HG03575 (cell line): ENCODE data around the gene SELENOT.
"Not testable (repeated sequence)": the region's sequence is repeated elsewhere in the genome, so short reads cannot be mapped to it uniquely, and the experiment has no call there.

Experiments
- ATAC-seq: cut with Tn5 transposase; IDR thresholded peaks from one replicate; pipeline ENCODE4 v1.9.1; 2021; ENCODE audit not compliant: unreplicated experiment, insufficient number of reproducible peaks, low FRiP score; ENCODE audit errors: extremely low read depth

Gene SELENOT

DNA sequence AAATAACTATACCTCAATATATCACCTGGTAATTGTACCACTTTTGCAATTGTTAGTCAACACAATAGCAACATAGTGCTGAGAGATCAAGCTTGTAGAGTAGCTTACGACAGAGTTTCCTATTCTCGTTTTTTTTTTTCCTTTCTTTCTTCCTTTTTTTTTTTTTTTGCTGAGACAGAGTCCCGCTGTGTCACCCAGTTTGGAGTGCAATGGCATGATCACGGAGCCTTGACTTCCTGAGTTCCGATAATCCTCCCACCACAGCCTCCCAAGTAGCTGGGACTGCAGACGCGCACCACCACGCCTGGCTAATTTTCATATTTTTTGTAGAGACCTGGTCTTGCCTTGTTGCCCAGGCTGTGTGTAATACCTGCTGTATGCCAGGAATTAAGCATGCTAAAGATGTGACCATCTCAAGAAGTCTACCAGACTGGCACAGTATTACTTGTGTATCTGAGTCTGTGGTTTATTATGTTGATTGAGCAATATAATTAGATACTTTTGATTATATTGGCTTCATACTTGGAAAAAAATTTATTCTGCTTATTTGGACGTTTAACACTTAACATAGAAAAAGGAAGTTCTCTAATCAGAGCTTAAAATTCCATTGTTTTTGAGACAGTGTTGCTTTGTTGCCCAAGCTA is 3.0 kb downstream of the SELENOT start:
- no peak for ATAC-seq

DNA sequence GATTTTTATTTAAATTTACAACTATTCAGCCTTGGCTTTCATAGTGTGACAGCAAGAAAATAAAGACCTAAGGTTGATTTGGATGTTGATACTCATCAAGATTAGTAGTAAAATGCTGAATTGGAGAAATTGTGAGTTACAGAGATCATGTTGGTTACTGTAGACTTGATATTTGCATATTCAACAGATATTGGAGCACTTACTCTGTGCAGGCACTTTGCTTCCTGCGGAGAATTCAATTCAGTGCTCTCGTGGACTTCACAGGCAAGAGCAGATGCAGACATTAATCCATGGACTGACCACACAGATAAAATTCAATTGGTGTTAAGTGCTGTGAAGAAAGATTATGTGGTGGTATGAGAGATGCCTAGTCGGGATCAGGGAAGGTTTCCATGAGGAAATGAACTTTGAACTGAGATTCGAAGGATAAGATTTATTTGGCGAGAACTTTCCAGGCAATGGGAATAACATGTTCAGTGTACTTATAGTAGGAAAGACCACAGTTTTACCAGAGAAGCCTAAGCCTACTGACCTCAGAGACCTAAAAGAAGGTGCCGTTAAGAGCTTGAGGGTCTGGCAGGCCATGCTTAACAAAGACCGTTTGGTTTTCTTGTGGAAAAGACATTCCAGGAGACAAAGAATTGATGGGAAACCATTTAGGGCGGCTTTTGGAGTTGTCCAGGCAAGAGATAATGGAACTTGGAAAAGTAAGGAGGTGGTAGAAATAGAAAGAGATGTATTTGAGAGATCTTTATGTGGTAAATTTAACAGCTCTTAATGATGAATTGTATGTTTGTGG is 4.3 kb downstream of the SELENOT start:
- no peak for ATAC-seq

DNA sequence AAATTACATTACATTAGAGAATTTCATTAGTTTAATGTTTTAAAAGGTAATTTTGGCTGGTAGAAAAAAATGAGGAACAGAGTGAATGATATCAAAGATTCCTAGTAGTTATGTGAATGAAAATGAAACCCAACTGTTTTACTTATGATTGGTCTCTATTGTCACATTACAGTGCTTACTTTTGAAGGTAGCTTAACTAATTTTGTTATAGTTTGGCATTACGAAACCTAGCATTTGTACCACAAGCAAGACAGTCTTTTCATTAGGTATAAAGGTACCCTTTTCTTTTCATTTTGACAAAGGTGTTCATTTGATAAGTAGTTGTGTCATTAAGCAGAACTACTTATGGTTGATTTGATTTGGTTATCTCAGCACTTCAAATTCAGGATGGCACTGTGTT is 6.9 kb downstream of the SELENOT start:
- no peak for ATAC-seq

DNA sequence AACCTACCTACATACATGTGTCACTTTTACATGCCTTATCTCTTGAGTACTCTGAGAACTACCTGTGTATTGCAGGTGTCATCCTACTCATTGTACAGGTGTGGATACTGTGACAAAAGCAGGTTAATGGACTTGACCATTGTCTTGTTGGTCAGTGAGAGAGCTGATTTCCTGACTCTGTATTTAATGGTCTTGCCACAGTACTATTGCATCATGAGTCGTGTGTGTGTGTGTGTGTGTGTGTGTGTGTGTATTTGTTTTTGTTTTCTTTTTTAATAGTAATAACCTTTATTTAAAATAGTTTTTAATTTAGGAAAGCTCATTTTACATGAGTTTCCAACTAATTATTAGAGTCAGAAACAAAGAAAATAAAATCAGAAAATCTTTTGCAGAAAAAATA is 7.7 kb downstream of the SELENOT start:
- no peak for ATAC-seq

DNA sequence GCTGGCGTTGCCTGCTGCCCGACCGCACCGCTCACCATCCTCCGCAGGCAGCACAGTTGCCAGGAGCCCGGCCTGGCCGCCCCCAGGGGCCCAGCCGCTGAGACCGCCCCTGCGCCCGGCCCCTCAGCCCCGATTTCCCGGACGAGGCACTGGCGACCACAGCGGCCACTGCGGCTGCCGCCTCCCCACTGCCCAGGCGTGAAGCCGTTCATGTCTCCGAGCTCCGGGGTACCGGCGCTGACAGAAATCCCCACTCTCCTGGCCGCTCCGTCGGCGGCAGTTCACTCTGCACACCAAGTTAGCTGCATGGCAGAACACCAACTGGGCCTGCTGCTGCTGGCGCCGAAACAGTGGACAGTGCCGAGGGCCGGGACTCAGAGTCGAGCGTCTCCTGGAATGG is 8.5 kb downstream of the SELENOT start:
- no peak for ATAC-seq

DNA sequence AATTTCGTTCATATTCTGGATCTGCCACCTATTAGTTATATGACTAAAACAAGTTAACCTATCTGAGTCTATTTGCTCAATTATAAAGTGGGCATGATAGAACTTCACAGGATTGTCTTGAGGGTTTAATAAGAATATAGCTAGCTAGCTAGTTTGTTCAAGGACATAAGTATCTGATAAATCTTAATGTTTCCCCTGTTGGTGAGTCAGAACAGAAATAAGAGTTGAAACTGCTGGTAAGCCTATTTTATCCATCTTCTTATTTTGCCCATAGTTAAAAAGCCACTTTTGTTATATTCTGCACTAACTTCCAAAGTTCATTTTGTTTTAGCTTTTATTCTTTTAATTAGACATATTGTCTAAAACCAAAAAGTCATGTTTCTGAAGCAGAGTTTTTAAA is 9.4 kb downstream of the SELENOT start:
- no peak for ATAC-seq

DNA sequence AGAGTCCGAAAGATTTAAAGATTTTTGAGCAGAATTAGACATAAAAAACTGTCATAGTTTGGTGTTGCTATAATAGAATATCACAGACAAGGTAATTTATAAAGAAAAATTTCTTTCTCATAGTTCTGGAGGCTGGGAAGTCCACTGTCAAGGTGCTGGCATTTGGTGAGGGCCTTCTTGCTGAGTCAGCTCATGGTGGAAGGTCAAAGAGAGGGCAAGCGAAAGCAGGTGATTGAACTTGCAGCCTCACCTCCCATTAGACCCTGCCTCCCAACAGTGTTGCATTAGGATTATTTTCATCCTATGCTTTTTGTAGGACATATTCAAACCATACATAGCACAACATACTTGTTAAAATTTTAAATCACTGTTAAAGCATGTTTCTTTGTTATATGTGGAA is 9.9 kb downstream of the SELENOT start:
- ATAC-seq = no peak

DNA sequence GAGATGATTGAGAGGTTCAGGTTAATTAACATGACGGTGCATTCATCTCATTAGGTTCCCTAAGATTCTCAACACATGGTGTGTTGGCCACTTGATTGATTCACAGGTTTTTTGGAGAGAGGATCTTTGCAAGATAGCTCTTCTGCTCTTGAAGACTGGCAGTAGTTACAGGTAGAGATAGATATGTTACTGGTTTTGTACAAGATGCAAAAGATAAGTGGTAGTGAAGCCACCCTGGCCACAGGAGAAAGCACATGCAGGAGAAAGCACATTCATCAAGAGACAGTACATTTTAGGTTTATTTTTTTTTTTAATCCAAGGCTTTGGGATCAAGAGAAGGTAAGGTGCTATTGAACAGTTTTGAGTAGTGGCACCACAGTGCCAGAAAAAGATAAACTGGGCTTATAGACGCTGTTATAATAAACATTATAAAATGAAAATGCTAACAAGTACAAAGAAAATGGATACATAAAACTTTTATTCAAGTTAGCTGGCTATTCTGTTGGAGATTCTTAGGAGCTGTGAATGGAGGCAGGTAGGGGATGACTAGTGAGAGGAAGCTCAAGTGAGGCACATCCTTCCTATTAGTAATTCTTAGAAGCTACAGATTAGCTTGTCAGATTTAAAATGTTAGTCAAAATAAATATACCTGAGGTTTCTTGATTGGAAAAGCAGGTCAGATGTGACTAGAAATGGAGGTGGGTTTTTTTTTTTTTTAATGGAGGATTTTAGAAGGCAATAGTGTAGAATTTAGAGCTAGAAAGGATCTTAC is 10.8 kb downstream of the SELENOT start:
- no peak for ATAC-seq

DNA sequence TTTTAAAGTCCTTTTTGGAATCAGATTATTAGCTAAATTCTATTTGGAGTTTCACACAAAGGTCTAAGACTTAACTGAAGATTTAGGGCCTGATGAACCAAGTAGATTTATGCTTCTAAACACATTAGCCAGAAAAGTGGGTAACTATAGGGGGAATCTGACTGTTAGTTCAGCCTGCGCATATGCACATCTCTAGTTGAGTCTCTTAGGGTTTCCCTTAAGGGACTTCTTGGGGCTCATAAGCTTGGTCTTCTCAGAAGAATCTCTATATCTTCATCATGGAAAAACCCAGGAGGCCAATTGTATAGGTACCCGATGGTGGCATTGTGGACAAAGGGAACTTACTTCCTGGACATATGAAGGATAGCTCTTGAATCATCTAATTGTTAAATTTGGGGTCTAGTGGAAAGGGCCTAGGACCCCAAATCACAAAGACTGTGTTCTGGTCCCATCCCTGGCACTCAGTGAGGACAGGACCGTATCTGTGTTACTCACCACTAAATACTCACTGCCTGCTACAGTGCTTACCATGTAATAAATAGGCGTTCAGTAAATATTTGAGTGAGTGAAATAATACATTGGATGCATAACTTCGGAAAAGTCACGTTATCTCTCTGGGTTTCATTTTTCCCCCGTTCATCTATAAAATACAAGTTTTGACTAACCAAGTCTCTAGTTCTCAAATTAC is 17.0 kb downstream of the SELENOT start:
- no peak for ATAC-seq

DNA sequence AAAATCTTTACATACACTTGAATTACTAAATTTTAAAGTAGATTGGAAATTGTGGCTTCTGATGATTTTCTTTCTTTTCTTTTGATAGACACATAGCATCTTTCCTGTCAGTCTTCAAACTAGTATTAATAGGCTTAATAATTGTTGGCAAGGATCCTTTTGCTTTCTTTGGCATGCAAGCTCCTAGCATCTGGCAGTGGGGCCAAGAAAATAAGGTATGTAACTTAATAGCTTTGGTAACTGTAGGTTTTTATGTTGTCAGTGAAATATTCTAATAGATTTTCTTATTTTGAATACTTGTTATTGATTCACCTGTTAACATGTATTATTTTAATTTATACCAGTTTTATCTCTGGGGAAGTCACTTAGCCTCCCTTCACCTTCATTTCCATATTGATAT is 19.8 kb downstream of the SELENOT start:
- not testable (repeated sequence) for ATAC-seq

DNA sequence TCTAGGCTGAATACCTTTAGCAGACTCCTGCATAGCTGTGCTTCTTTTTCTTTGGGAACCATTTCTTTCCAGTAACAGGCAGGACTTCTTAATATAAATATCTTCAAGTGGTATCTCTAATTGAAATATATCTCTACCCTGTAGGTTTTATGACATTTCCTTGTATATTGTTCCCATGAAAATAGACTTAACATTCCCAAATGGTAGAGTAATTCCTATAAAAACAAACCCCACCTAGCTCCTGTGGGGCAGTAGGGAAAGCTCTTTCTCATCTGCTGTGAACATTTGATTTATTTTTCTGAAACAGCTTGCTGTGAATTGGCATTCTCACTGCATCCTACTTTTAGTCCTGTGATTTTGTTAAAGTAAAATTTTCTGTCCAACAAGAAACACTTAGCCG is 20.8 kb downstream of the SELENOT start:
- no peak for ATAC-seq

DNA sequence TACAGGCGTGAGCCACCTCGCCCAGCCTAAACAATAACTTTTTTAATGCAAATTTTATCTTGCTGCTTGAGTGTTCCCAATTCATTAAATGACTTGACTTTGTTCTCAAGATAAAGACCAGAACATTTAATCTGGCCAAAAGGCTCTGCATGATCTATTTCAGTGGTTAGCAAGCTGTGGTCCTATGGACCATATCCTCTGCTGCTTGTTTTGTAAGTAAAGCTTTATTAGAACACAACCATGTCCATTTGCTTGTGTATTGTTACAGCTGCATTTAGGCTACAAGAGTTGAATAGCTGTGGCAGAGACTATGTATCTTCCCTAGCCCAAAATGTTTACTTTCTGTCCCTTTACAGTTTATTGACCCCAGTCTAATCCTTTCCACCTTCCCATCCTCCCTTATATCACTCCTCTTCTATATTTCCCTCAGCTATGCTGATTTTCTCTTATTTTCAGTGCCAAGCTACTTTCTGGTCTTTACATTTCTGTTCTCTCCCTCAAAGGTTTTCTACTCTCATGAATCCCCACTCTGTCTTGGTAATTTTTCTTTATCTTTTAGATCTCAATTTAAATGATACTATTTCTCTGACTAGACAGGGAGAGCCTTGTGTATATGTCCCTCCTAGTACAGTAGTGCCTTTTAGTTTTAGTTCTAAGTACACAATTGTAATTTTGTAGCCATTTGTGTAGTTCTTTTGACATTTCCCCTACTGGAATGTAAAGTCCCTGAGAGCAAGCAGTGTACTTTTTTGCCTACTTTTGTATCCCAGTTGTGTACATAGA is 23.2 kb downstream of the SELENOT start:
- ATAC-seq = no peak

DNA sequence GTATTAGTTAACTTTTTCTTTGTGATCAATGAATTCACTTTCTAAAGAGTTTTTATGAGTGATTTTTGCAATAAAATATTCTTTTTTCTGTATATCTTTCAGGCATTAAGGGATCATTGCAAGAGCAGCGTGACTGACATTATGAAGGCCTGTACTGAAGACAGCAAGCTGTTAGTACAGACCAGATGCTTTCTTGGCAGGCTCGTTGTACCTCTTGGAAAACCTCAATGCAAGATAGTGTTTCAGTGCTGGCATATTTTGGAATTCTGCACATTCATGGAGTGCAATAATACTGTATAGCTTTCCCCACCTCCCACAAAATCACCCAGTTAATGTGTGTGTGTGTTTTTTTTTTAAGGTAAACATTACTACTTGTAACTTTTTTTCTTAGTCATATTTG is 24.4 kb downstream of the SELENOT start:
- ATAC-seq = no peak

DNA sequence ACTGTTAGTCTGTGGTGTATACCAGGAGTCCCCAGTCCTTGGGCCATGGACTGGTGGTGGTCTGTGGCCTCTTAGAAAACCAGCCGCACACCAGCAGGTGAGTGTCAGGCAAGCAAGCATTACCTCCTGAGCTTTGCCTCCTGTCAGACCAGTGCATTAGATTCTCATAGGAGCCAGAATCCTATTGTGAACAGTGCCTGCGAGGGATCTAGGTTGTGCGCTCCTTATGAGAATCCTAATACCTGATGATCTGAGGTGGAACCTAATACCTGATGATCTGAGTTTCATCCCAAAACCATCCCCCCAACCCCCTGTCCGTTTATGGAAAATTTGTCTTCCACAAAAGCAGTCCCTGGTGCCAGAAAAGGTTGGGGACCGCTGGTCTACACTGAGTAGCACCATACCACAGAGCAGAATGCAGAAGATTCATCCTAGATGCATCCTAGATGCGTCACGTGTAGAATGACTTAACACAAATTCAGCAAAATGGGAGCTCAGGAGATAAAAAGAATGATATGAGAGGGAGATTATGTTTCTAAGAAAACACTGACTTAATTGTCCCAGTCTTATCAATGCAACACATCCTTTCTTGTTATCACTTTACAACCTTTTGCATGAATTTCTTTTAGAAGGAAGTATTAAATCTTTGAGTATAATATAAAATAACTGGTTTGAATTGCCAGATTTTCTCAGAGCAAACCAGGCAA is 28.5 kb downstream of the SELENOT start:
- no peak for ATAC-seq

DNA sequence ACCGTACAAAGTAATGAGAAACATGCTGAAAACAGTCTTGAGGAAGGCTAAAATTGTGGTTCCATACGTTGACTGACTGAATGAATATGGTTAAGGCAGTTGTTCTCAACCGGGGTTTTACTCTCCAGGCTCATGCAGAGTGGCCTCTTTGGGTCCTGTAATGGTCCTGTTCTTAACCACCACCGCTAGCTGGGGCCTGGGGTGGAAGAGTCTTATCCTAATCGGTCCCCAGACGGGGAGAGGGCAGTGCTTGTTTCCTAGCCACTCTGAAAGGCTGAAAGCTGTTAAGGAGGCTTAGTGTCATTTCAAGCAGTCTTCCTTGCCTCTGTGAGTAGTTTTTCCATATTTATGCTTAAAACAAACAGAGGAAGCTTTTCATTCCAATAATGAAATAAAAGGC is 32.0 kb downstream of the SELENOT start:
- ATAC-seq = no peak

DNA sequence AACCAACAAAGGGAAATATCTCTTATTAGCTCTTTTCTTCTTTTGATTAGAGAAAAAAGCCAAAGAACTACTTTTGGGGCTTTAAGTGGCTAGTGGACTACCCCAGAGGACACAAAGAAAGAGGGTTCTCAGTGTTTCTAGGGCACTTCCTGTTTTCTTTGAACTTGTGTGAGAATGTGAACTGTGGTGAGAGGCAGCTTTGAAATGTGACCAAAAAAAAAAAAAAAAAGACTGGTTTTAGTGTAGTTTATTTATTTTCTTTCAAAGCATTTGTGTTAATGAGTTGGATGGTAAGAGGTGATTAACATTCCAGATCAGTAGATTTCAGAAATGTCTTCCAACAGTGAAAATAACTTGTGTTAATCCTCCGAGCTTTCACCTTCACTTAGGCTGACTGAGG is 32.4 kb downstream of the SELENOT start:
- no peak for ATAC-seq

DNA sequence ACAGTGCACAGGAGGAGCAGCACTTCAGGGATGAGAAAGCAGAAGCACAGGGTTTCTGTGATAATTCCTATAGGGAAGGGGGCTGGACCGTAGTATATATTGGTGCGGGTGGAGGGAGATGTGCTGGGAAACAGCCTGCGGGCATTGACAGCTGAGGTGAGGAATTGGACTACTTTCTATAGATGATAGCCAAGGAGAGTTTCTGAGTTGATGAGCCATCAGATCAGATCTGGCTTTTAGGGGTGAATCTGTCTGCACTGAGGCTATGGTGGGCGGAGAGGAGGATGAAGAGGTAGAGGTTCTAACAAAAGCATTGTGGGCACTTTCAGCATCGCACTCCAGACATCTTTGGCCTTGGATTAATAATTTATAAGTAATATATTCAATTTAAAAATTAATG is 33.1 kb downstream of the SELENOT start:
- ATAC-seq = no peak

DNA sequence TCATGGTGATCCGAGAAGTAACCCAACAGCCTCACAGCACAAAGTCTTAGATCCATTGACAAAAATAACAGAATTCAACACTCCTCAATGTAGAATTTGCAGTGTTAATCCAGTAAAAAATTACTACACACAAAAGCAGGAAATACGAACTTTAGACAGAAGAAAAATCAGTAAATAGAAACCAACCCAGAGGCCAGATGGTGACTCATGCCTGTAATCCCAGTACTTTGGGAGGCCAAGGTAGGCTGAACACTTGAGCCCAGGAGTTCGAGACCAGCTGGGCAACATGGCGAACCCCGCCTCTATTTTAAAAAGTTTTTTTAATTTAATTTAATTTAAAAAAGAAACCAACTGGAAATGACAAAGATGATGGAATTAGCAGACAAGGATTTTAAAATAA is 36.1 kb downstream of the SELENOT start:
- no peak for ATAC-seq
